GM18907 (cell line): ENCODE data around the gene EXOC3L4.

Experiments
- ATAC-seq: cut with Tn5 transposase; IDR thresholded peaks from one replicate; pipeline ENCODE4 v1.9.1; 2021; ENCODE audit warnings: mild to moderate bottlenecking, moderate library complexity; ENCODE audit not compliant: unreplicated experiment

EXOC3L4 gene

DNA sequence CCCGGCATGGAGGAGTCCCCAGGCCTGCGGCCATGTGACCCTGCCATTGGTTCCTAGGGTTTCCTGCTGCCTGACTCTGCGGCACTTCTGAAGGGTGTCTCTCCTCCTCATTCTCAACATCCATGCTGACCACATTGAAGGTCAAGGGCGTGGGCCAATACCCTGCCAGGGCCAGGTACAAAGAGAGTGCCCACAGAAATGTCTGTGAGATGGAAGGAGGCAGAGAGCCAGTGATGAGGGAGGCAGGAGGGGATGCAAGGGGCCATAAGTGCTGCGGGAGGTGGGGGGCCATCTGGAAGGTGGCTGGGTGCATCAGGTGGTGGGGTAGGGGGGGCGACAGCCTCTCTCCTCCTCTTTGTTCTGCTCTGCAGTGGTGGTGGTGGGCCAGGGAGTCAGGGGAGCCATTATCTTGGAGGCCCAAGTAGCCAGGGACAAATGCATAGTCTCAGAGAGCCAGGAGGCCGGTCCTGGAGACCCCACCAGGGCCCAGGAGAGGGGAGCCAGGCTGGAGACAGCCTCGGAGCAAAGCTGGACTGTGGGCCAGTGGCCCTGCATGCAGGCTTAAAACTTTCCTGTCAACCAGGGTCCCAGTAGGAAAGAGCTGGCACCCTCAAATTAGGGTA is 24.2 kb upstream of the EXOC3L4 start:
- no peak for ATAC-seq

DNA sequence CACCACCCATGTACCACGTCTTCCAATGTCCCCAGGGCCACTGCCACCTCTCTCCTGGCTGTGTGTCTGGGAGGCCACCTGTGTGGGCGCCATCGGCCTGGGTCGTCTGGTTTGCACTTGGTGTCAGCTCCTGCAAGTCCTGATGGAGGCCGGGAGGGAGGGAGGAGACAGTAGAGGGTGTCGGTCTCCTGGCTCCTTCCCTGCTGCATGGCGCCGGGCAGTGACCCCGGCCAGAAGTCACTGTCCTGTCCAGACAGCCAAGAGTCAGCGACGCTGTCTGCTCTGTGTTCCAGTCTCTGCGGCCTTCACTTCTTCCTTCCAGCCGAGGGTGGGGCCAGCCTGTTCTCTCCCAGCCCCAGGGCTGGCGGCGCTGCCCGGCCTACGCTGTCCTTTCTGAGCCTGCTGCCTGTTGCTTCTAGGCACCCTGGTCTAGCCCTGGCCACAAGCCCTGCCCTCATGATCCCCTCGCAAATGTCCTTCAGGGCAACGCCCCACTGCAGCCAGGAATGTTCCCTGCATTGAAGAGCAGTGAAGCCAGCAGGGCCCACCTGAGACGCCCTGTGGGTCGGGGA is 23.5 kb upstream of the EXOC3L4 start:
- ATAC-seq = no peak

- ATAC-seq = no peak
These were observed 22.8 kb upstream of the EXOC3L4 start for GRCh38 chr14:103071544-103072251.

- ATAC-seq = no peak
These were observed 21.7 kb upstream of the EXOC3L4 start for GRCh38 chr14:103072595-103073366.

- no peak for ATAC-seq
These were observed 21.1 kb upstream of the EXOC3L4 start for GRCh38 chr14:103073367-103073875.

DNA sequence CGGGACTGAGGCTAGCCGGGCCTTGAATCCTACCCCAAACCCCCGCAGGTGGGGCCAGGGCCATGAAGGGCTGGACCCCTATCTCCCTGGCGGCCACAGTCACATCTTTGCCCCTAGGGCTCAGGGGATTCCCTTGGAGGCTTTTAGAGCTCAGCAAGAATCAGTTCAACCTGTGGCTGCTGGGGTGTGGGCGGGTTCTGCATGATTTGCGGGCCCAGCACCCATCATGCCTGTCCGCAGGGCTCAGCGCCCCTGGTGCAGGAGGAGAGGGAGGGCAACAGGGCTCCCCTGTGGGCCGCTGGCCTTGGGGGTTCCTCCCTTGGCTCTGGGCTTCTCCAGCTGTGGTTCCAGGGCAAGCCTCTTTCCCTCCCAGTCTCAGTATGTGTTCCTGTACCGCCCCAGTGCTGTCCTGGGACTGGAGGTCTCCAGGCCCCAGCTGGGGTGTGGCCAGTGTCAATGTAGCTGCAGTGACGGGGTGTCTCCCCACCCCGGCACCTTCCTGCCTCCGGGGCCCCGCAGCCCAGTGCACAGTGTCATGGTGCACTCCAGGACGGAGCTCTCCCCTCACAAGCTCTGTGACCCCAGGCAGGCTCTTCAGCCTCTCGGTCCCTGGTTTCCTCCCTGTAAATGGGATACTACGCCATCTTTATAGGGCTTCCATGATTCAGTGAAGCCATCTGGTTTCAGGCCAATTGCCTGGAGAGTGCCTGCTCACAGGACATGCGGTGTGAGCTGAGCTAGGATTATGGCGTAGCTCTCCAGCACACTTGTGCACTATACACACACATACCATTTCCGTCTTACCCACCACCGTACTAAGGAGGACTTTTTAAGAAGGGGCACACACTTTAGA is 20.4 kb upstream of the EXOC3L4 start:
- ATAC-seq = no peak

GRCh38 chr14:103074729-103075367 is 19.7 kb upstream of the EXOC3L4 start:
- no peak for ATAC-seq

- ATAC-seq = peak; percentile 53
These were observed 16.1 kb upstream of the EXOC3L4 start for GRCh38 chr14:103078420-103078749.

DNA sequence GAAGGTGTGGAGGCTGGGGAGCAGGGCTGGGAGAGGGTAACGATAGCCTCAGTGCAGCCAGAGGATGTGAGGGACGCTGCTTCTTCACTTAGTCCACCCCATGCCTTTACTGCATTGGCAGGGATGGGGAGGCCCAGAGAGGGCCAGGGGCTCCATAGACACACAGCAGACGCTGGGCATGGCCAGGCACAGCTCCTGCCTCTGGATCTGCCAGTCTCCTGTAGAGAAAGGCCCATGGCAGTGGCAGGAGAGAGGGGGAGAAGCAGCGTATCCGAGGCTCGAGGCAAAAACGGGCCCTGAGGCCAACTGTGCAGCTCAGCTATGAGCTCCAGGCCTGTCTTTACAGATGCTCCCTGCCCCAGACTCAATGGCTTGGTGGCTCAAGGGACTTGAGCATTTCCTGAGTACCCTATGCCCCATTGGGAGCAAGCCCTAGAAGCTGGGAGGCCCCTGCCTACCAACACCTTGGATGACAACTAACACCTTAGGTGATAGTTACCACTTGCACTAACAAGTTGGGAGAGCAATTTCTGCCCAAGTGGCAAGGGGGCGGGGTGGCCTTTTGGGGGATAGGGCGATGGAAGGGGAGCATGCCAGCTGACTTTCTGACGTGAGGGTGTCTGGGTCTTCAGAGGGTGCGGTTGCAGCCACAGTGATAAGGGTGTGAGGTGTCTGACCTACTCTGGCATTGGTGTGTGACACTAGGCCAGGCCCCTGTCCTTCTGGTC is 15.5 kb upstream of the EXOC3L4 start:
- no peak for ATAC-seq

- ATAC-seq = no peak
These were observed 12.6 kb upstream of the EXOC3L4 start for GRCh38 chr14:103081951-103082350.

DNA sequence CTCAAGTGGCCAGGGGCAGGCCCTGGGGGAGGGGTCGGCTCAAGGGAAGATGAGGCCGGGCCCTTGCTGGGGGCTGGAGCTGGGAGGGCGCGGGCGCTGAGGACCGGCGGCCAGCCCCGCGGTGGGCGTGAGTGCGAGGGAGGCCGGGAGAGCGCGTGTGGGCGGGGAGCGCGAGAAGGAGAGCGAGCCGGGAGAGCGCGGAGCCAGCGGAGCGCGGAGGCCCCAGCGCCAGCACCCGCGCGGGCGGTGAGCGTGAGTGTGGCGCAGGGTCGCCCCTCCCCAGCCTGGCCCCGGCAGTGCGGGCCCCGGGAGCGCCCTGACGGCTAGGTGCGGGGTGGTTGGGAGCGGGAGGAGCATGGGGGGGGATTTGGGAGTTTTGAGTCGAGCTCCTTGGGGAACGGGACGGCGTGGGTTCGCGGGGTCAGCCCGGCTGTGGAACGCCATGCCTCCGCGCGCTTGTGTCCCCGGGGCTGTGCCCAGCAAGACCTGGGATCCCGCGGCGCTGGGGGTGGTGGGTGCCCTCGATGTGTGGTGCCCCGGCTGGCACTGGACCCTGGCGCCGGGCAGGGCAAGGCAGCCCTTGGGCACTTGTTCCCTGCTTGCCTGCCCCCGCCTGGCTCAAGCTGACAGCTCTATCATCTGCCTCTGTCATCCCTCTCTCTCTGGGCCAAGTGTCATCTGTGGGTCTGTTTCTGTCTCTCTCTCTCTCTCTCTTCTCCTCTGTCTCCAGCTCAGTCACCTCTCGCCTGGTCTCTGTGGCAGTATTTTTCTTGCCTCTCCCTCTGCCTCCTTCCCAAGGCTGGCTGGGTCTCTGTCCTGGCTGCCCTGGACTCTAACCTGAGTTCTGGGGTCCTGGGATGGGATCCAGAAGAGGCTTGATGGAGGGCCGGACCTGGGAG is 10.3 kb upstream of the EXOC3L4 start, which contains the start of gene LBHD2:
Gene LBHD2, plus strand, starts transcription at position 190 of the 899 bp plus-strand sequence. CDS start 1,803 bp downstream, outside the sequence.
- ATAC-seq = no peak

DNA sequence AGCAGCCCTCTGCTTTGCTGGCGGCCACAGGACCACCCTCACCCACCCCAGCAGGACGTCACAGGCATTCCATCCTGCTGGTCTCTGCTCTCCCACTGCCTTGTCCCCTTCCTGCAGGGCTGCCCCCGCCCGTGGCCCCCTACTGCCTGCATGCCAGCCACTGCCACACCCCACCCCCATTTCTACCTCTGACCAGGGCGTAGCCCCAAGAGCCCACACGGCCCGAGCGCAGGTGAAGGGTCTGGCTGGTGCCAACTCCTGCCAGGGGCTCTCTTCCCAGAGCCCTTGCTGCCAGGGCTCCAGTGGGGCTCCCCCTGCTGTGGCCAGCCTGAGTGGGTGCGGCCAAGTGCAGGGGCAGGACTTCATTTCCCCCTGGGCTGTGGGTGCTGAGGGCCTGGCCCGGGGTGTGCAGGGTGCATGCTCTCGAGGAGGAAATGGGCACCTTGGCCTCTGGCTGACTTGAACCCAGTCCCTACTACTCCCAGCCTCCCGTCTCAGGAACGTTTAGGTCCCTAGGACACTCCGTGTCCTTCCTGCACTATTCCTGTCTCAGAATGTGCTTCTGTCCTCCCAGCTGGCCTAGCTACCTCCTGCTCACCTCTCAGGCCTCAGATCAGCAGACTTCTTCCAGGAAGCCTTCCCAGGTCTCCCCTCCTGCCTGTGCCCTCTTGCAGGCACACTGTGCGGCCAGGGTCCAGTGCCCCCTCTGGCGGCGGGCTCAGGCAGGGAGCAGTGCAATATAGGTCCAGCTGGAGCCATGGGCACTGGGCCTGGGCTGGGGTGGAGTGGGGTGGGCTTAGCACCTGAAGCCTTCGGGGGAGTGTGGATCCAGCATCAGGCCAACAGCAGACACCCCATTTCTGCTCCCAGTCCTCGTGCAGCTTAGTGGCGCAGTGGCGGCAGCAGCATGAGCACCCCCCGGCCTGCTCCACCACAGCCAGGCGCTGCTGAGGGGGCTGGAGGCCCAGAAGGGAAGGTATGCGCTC is 9.1 kb upstream of the EXOC3L4 start:
- no peak for ATAC-seq

- no peak for ATAC-seq
These were observed 7.7 kb upstream of the EXOC3L4 start for GRCh38 chr14:103086771-103087342.

- no peak for ATAC-seq
These were observed 7.1 kb upstream of the EXOC3L4 start for GRCh38 chr14:103087343-103087835.

- no peak for ATAC-seq
These were observed 5.6 kb upstream of the EXOC3L4 start for GRCh38 chr14:103088921-103089320.
